ENCODE data around the gene RSRC1. TPM values are rescaled to one million over a fixed set of nuclear protein-coding genes. Genes with fewer than 3 reads are reported as not detected.

RSRC1 gene
- total and polyA plus RNA-seq, 2 of the 13 experiments (the other 11 are each of a cell fraction or from before 2014, with no cell fraction given): 4.9 to 63.0 TPM

DNA sequence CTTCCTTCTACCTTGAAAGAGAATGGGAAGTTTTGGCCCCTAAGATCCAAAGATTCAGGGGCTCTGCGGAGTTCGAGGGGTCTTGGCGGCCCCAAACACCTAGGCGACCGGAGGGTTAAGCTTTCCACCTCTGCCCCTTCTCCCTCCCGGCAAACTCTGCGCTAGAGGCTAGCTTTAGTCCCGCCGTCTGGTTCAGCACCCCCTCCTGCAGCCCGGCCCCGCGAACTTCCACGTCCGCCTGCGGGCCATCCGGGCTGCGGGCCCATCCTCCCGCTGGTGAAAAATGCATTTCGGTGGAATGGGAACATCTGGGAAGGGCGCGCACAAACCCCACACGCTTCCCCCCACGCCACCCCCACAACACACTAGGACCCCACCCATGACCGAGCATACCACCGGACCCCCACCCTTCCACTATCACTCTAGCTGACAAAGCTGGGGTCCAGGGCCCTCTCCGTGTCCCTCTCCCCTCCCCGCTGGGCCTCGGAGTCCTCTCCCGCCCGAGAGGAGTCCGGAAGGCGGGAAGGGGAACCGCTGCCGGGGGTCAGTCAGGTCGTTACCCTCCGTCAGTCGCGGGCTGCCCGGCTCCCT lies 4.7 kb upstream of the RSRC1 start:
- 0% methylated on average over 4 of the region's 39 CpGs for WGBS (ENCODE audit: low lambda C conversion rate)
- no peak overlapping the region for H2AFZ ChIP-seq (ENCODE audit: low read length)
- H3K9me3 ChIP-seq (ENCODE audit: low read length): no peaks in the 10 kb centered on the region
- no peak overlapping the region for H3K27ac ChIP-seq (ENCODE audit: extremely low read length, insufficient read depth, low read length)
- intact Hi-C loops (cut with micrococcal nuclease; ENCODE audit: unreplicated experiment) (loop anchor here (5.0 kb wide), 1 partner anchor 207 kb away; no protein-coding TSS in a partner anchor), in situ Hi-C loops (cut with HindIII; ENCODE audit: extremely low pct_ligation_motif_present, low pct_unique_long_range_greater_than_20kb) (no loop called here)
- DNase-seq (ENCODE audit: low spot score): no peak
- ChIA-PET CTCF (ENCODE audit: low intra/inter-chr PET ratio, low total read pairs) (no interaction called here), POLR2A (no interaction called here)
- H3K4me2 ChIP-seq (ENCODE audit: low read depth, low read length): peak overlapping the region; percentile 77
- TF ChIP-seq ZNF124 (CRISPR knock-in tag; IDR thresholded peaks at IDR 0.05) (no peak), PCBP1 (IDR thresholded peaks at IDR 0.05; ENCODE audit: borderline replicate concordance, low read depth, low read length) (0 out of 2 replicates have a peak, but pooled peaks have one; percentile 25), ZNF652 (CRISPR knock-in tag; IDR thresholded peaks at IDR 0.05; ENCODE audit: borderline replicate concordance, low read depth) (no peak), EZH2 (conservative IDR thresholded peaks at IDR 0.05; ENCODE audit: low read depth, low read length) (0 out of 2 replicates have a peak, but pooled peaks have one; percentile 4), ZBTB20 (CRISPR knock-in tag; IDR thresholded peaks at IDR 0.05; ENCODE audit: borderline replicate concordance, low read depth) (no peak), CBX2 (IDR thresholded peaks at IDR 0.05; ENCODE audit: low read depth, low read length) (no peak), CBX2 (CRISPR knock-in tag; IDR thresholded peaks at IDR 0.05; ENCODE audit: low read depth) (0 out of 2 replicates have a peak, but pooled peaks have one; percentile 28), NR2F6 (IDR thresholded peaks at IDR 0.05) (no peak), NR2F6 (CRISPR knock-in tag; IDR thresholded peaks at IDR 0.05) (no peak)
- TF ChIP-seq, protein P1, sequence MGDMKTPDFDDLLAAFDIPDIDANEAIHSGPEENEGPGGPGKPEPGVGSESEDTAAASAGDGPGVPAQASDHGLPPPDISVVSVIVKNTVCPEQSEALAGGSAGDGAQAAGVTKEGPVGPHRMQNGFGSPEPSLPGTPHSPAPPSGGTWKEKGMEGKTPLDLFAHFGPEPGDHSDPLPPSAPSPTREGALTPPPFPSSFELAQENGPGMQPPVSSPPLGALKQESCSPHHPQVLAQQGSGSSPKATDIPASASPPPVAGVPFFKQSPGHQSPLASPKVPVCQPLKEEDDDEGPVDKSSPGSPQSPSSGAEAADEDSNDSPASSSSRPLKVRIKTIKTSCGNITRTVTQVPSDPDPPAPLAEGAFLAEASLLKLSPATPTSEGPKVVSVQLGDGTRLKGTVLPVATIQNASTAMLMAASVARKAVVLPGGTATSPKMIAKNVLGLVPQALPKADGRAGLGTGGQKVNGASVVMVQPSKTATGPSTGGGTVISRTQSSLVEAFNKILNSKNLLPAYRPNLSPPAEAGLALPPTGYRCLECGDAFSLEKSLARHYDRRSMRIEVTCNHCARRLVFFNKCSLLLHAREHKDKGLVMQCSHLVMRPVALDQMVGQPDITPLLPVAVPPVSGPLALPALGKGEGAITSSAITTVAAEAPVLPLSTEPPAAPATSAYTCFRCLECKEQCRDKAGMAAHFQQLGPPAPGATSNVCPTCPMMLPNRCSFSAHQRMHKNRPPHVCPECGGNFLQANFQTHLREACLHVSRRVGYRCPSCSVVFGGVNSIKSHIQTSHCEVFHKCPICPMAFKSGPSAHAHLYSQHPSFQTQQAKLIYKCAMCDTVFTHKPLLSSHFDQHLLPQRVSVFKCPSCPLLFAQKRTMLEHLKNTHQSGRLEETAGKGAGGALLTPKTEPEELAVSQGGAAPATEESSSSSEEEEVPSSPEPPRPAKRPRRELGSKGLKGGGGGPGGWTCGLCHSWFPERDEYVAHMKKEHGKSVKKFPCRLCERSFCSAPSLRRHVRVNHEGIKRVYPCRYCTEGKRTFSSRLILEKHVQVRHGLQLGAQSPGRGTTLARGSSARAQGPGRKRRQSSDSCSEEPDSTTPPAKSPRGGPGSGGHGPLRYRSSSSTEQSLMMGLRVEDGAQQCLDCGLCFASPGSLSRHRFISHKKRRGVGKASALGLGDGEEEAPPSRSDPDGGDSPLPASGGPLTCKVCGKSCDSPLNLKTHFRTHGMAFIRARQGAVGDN (CRISPR knock-in tag; IDR thresholded peaks at IDR 0.05): peak; percentile 22; the same call in 1 of the 2 replicates
- TF ChIP-seq, protein P2, sequence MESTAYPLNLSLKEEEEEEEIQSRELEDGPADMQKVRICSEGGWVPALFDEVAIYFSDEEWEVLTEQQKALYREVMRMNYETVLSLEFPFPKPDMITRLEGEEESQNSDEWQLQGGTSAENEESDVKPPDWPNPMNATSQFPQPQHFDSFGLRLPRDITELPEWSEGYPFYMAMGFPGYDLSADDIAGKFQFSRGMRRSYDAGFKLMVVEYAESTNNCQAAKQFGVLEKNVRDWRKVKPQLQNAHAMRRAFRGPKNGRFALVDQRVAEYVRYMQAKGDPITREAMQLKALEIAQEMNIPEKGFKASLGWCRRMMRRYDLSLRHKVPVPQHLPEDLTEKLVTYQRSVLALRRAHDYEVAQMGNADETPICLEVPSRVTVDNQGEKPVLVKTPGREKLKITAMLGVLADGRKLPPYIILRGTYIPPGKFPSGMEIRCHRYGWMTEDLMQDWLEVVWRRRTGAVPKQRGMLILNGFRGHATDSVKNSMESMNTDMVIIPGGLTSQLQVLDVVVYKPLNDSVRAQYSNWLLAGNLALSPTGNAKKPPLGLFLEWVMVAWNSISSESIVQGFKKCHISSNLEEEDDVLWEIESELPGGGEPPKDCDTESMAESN (CRISPR knock-in tag; conservative IDR thresholded peaks at IDR 0.05): 0 out of 2 replicates have a peak, but pooled peaks have one; percentile 18
- TF ChIP-seq, protein P3, sequence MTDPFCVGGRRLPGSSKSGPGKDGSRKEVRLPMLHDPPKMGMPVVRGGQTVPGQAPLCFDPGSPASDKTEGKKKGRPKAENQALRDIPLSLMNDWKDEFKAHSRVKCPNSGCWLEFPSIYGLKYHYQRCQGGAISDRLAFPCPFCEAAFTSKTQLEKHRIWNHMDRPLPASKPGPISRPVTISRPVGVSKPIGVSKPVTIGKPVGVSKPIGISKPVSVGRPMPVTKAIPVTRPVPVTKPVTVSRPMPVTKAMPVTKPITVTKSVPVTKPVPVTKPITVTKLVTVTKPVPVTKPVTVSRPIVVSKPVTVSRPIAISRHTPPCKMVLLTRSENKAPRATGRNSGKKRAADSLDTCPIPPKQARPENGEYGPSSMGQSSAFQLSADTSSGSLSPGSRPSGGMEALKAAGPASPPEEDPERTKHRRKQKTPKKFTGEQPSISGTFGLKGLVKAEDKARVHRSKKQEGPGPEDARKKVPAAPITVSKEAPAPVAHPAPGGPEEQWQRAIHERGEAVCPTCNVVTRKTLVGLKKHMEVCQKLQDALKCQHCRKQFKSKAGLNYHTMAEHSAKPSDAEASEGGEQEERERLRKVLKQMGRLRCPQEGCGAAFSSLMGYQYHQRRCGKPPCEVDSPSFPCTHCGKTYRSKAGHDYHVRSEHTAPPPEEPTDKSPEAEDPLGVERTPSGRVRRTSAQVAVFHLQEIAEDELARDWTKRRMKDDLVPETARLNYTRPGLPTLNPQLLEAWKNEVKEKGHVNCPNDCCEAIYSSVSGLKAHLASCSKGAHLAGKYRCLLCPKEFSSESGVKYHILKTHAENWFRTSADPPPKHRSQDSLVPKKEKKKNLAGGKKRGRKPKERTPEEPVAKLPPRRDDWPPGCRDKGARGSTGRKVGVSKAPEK (CRISPR knock-in tag; IDR thresholded peaks at IDR 0.05; ENCODE audit: borderline replicate concordance): no peak
- H3K27me3 ChIP-seq (ENCODE audit: control insufficient read depth in 1 of 2, insufficient read depth in 2 of 2, low read length in 2 of 2): peaks cover 10 to 75% of the 10 kb centered on the region in 2 experiments
- ATAC-seq: 0 out of 3 replicates have a peak, but pooled peaks have one; percentile 7
- H4K20me1 ChIP-seq (ENCODE audit: insufficient read depth, low read length): no peaks in the 10 kb centered on the region
- no peak for FAIRE-seq
- no TSS peak for BruUV-seq (replicated peaks)
- peak overlapping the region; percentile 39 to 75 (median 58); a peak in 5 of 6 replicates for H3K4me3 ChIP-seq (replicated peaks in 1 of 3; ENCODE audit: insufficient read depth in 1 of 3, low read depth in 2 of 3, low read length in 3 of 3)
- no peaks in the 10 kb centered on the region for H3K36me3 ChIP-seq (replicated peaks in 1 of 2; ENCODE audit: control insufficient read depth in 1 of 2, insufficient read depth in 2 of 2, low read length in 2 of 2)
- no peaks in the 10 kb centered on the region for H3K79me2 ChIP-seq (ENCODE audit: insufficient read depth, low read length)
- H3K4me1 ChIP-seq (ENCODE audit: insufficient read depth, low read length): peaks cover 52% of the 10 kb centered on the region
- no peak overlapping the region for H3K9ac ChIP-seq (ENCODE audit: insufficient read depth, low read depth, low read length)

All from HepG2 (cell line).